K562 (cell line): ENCODE results near the gene ERP44. TPM values are rescaled to one million over a fixed set of nuclear protein-coding genes. Genes with fewer than 3 reads are reported as not detected.
A peak's percentile ranks its signal among the peaks of the same experiment; 100 is the strongest.

Experiments used
- ARID1B ChIP-seq: fragments of 450-650 bp; IDR thresholded peaks from 2 replicates; pipeline ENCODE4 v1.6.1; 2016; ENCODE audit warnings: antibody characterized with exemption, mild to moderate bottlenecking, inconsistent platforms
- CBFA2T2 ChIP-seq: fragments of 450-650 bp; conservative IDR thresholded peaks from 2 replicates; pipeline ENCODE4 v1.6.1; 2017; ENCODE audit warnings: mild to moderate bottlenecking
- CHD1 ChIP-seq: fragments of 200-600 bp; sonication (generic); IDR thresholded peaks from one replicate; pipeline ENCODE4 v1.6.1; 2012; ENCODE audit warnings: mild to moderate bottlenecking, moderate library complexity, low read length, inconsistent platforms
- CTBP1 ChIP-seq: fragments of 450-650 bp; IDR thresholded peaks from 2 replicates; pipeline ENCODE4 v1.6.1; 2016; ENCODE audit warnings: borderline replicate concordance
- FOXK1 ChIP-seq: sonication (generic); formaldehyde crosslinking; IDR thresholded peaks from 2 replicates; pipeline ENCODE4 v1.8.0; 2022; ENCODE audit warnings: missing genetic modification reagents, mild to moderate bottlenecking, borderline replicate concordance
- JUND ChIP-seq, 2 experiments: IDR thresholded peaks; 2 replicates in 1 of 2; 3 replicates in 1 of 2; pipeline ENCODE4 v1.6.1; 2011; ENCODE audit warnings: borderline replicate concordance in 2 of 2, low read depth in 2 of 2, low read length in 2 of 2, improper control_type of control experiment in 1 of 2, missing biosample characterization in 1 of 2, missing genetic modification characterization in 1 of 2, missing genetic modification reagents in 1 of 2
- MEIS2 ChIP-seq: fragments of 450-650 bp; IDR thresholded peaks from 2 replicates; pipeline ENCODE4 v1.6.1; 2014; ENCODE audit warnings: mild to moderate bottlenecking; ENCODE audit not compliant: partially characterized antibody
- MYC ChIP-seq, 2 experiments: fragments of 250-450 bp in 1 of 2; sonication (Bioruptor Pico) in 1 of 2; IDR thresholded peaks; 2 replicates each; pipeline versions ENCODE4 v1.5.1 to v1.6.1; 2012 to 2021; ENCODE audit warnings: low read depth in 2 of 2, borderline replicate concordance in 1 of 2, improper control_type of control experiment in 1 of 2, low read length in 1 of 2, mild to moderate bottlenecking in 1 of 2, moderate library complexity in 1 of 2
- NR4A1 ChIP-seq, 2 experiments: fragments of 250-450 bp in 1 of 2; fragments of 450-650 bp in 1 of 2; sonication (Bioruptor Pico) in 1 of 2; IDR thresholded peaks; 2 replicates each; pipeline versions ENCODE4 v1.4.0 to v1.6.1; 2016 to 2020; ENCODE audit warnings: mild to moderate bottlenecking in 2 of 2, missing compliant biosample characterization in 1 of 2, missing genetic modification characterization in 1 of 2, moderate library complexity in 1 of 2
- RHOXF2B ChIP-seq: fragments of 250-450 bp; sonication (Bioruptor Pico); conservative IDR thresholded peaks from 2 replicates; pipeline ENCODE4 v1.5.1; 2021
- SMARCA4 ChIP-seq: fragments of 450-650 bp; IDR thresholded peaks from 2 replicates; pipeline ENCODE4 v1.6.1; 2016
- STAT5A ChIP-seq: IDR thresholded peaks from 2 replicates; pipeline ENCODE4 v1.6.1; 2012; ENCODE audit warnings: low read length, inconsistent platforms, borderline replicate concordance
- ZFP1 ChIP-seq: fragments of 450-650 bp; formaldehyde crosslinking; IDR thresholded peaks from 2 replicates; pipeline ENCODE4 v1.4.0; 2020; ENCODE audit warnings: mild to moderate bottlenecking, mixed read lengths
- ZNF764 ChIP-seq: fragments of 250-450 bp; sonication (Bioruptor Pico); IDR thresholded peaks from 2 replicates; pipeline ENCODE4 v1.4.0; 2020; ENCODE audit warnings: low read depth, mild to moderate bottlenecking, moderate library complexity
- polyA plus RNA-seq, 8 experiments: library from polyadenylated mRNA; depleted of rRNA in 4 of 8; stranded (reverse) in 5 of 8; unstranded in 3 of 8; fragments of >200 nt; fragmentation: Nextera tagmentation in 2 of 8; fragmentation: Illumina TruSeq in 1 of 8; extraction: Ambion mirVana in 2 of 8; extraction: Trizol in 1 of 8; gene quantifications; 2 replicates each; pipeline versions ENCODE4 v1.2.1 to v1.2.3, GENCODE V29; 2011 to 2014; ENCODE audit warnings: inconsistent platforms in 1 of 8, missing spikeins in 1 of 8
- total RNA-seq, 7 experiments: library from RNA; depleted of rRNA in 6 of 7; stranded (reverse); fragments of >200 nt in 6 of 7; fragmentation: Illumina TruSeq in 2 of 7; extraction: Trizol in 2 of 7; gene quantifications; 2 replicates each; pipeline versions ENCODE4 v1.2.1 to v1.2.3, GENCODE V29; 2011 to 2021; ENCODE audit warnings: low replicate concordance in 1 of 7
- TF ChIP-seq, protein P1 (sequence below), 2 experiments: fragments of 450-650 bp in 1 of 2; sonication (generic) in 1 of 2; formaldehyde crosslinking in 1 of 2; IDR thresholded peaks in 1 of 2; conservative IDR thresholded peaks in 1 of 2; 2 replicates each; pipeline versions ENCODE4 v1.6.1 to v1.8.1; 2016 to 2023; ENCODE audit warnings: mild to moderate bottlenecking in 2 of 2, moderate library complexity in 2 of 2, inconsistent platforms in 1 of 2, missing genetic modification reagents in 1 of 2
- TF ChIP-seq, protein P2 (sequence below): fragments of 450-650 bp; formaldehyde crosslinking; IDR thresholded peaks from 2 replicates; pipeline ENCODE4 v1.4.0; 2020; ENCODE audit warnings: mild to moderate bottlenecking, moderate library complexity

The ERP44 gene
- total and polyA plus RNA-seq, 9 of the 15 experiments (the other 6 are each of a cell fraction or from before 2014, with no cell fraction given) = 9.2 to 23.4 (median 13.6) TPM

DNA sequence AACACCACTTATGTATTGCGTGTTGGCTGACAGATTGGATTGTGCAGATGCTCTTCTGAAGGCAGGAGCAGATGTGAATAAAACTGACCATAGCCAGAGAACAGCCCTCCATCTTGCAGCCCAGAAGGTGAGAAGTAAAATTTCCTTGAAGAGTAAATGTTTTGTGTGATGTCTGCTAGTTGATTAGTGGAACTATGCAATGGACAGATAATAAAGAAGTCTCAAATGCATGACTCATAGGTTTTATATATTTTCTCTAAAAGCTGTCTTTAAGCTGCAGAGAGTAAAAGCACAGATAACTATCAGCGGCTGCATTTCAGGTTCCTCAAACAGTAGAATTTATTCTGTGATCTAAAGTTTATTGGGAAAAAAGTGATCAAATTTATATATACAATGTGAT lies 27.6 kb upstream of the ERP44 start (continued):
- TF ChIP-seq CHD1 (no peak), CBFA2T2 (peak; percentile 42; the same call in 1 of the 2 replicates), ARID1B (peak; percentile 73), RHOXF2B (CRISPR knock-in tag) (no peak), CTBP1 (no peak), MEIS2 (no peak), ZNF764 (no peak), FOXK1 (CRISPR knock-in tag) (no peak), ZFP1 (CRISPR knock-in tag) (no peak), NR4A1 (CRISPR knock-in tag; IDR thresholded peaks at IDR 0.05) (no peak), NR4A1 (tag; IDR thresholded peaks at IDR 0.05) (no peak), STAT5A (0 out of 2 replicates have a peak, but pooled peaks have one; percentile 23), SMARCA4 (peak; percentile 73; the same call in 1 of the 2 replicates), MYC (IDR thresholded peaks at IDR 0.05; ENCODE audit: low read depth, low read length) (no peak), MYC (CRISPR knock-in tag; IDR thresholded peaks at IDR 0.05; ENCODE audit: borderline replicate concordance, low read depth) (no peak), JUND (IDR thresholded peaks at IDR 0.05; ENCODE audit: borderline replicate concordance, low read depth, low read length) (peak; percentile 77), JUND (tag; IDR thresholded peaks at IDR 0.05; ENCODE audit: borderline replicate concordance, low read depth, low read length) (peak; percentile 76; the same call in 2 of the 3 replicates)
- TF ChIP-seq, protein P1, sequence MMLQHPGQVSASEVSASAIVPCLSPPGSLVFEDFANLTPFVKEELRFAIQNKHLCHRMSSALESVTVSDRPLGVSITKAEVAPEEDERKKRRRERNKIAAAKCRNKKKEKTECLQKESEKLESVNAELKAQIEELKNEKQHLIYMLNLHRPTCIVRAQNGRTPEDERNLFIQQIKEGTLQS (IDR thresholded peaks at IDR 0.05) = peak; percentile 77
- TF ChIP-seq, protein P1 (CRISPR knock-in tag; conservative IDR thresholded peaks at IDR 0.05) = 0 out of 2 replicates have a peak, but pooled peaks have one; percentile 48
- TF ChIP-seq, protein P2, sequence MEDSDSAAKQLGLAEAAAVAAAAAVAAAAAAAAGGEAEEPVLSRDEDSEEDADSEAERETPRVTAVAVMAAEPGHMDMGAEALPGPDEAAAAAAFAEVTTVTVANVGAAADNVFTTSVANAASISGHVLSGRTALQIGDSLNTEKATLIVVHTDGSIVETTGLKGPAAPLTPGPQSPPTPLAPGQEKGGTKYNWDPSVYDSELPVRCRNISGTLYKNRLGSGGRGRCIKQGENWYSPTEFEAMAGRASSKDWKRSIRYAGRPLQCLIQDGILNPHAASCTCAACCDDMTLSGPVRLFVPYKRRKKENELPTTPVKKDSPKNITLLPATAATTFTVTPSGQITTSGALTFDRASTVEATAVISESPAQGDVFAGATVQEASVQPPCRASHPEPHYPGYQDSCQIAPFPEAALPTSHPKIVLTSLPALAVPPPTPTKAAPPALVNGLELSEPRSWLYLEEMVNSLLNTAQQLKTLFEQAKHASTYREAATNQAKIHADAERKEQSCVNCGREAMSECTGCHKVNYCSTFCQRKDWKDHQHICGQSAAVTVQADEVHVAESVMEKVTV (CRISPR knock-in tag) = no peak
- TF ChIP-seq, all 486 proteins: peak for 13
